NCI-H2081 treated with DMSO at 0.1 percent for 48 hours (cell line): Measurements from ENCODE around the gene KCNMB2.

Experiments
- DNase-seq: peaks from one replicate; lab custom pipeline; 2025; lab: John Stamatoyannopoulos, UW

KCNMB2 gene

DNA sequence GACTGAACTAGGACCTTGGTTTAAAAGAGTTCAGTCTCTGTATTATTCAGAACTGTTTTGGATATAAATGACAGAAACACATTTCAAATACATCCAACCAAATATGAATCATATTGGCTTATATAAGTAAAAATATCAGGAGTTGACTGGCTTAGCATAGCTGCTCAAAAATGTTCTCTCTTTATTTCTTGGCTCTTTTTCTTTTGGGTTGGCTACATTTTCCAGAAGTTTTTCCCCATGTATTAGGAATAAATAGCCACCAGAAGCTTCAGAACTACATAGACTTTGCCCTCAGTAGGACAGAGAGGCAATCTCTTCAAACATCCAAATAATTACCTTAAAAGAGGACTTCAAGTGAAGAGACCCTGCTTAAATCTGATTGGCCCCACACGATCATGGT lies 32.7 kb downstream of the KCNMB2 start:
- no peak for DNase-seq

DNA sequence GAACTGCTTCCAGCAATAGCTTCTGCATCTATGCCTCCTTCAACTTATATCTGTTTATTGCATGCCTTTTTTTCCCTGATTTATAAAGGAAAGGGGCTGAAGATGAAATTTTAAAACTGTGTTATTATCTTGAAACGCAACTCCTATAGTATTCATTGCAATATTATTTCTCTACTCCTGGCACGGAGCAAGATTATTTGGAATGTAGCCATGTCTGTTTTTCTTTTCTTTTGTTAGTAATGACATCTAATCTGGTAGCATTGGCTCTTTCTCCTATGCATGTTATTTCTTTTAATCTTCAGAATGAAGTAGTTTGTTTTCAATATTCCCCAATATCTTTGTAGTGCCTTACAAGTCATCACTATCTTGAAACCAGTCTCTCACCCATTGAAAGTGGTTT lies 33.6 kb downstream of the KCNMB2 start:
- DNase-seq, result no peak

DNA sequence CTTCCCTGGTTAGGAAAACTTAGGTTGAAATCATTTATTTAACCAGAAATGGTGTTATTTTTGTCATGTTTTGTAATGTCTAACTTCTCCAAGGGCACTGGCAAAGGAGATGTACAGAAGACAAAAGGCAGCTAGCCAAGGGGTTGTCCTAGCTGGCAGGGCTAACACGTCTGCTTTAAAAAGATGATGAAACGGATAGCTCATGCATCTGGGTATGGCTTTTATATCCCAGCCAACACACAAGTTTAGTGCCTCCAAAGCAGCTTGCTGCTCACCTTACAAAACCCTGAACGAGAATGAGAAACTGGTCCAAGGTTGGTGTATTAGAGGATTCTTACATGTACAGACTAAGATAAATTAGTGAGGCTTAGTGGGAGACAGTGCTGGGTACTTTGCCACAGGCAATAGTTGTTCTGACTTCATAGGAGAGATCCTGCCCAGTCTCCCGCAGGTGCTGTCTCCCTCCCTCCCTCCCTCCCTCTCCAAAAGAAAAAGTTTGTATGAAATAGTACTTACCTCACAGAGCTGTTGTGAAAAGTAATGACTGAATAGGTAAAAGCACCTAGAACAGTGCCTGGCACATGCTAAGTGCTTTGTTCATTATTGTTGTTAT lies 47.8 kb downstream of the KCNMB2 start:
- DNase-seq, result peak; percentile 88

DNA sequence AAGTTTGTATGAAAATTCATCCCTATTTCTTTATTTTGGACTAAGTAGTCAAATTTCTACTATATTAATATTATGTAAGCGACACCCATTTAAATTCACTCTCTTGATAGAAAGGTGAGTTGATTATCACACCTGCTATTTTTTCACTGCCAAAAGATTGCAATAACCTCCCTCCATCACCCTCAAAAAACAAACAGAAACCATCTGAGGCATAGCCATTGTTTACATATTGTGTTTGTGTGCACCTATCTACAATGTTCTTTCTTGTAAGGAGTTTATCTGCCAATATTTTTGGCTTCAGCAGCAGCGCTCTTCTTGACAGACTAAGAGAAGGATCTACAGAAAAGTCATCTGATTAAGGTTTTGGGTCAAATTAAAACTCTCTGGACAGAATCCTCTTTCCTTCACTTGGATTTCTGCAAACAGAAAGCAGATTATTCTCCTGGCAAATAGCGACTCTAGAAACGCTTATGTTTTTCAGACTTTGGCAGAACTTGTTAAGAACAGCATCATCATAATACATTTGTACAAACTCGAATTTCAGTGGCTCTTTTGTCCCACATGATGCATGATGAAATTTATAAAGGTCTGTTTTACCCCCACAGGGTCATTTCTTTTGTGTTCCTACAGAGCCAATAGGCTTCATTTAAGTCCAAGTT lies 48.6 kb downstream of the KCNMB2 start:
- DNase-seq, result peak; percentile 73

DNA sequence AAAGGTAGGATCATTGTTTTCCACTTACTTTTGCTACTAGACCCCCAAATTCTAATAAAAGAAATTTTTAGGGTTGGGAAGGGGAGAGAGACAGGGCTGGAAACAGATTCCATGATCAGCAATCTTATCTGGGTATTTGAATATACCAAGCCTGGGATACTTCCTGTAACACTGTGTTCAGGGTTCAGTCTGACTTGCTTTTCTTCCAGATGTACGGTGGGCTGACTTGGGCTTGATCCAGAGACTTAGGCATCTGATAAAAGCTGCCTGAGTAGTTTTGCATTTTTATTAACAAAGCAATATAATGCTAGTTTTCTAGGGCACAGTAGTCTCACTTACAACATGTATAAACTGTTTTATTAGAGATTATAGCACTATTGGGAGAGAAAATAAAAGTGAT lies 49.2 kb downstream of the KCNMB2 start:
- DNase-seq, result no peak

DNA sequence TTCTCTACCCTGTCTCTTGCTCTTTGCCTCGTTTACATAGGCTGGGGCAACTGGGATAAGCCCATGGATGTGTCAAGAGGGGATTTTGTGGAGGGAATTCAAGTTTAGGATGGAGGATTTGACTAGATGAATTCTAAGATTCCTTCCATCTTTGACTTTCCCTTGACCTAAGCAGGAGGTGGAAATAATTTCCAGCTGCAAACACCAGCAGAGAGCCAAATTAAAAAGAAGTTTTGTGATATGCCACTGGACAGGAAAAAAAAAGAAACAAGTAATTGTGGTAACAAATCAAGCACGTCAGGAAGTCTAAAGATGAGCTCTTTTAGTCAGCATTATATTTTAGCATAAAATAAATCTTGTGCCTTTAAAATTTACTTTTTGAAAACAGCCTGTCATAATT lies 49.8 kb downstream of the KCNMB2 start:
- no peak for DNase-seq

DNA sequence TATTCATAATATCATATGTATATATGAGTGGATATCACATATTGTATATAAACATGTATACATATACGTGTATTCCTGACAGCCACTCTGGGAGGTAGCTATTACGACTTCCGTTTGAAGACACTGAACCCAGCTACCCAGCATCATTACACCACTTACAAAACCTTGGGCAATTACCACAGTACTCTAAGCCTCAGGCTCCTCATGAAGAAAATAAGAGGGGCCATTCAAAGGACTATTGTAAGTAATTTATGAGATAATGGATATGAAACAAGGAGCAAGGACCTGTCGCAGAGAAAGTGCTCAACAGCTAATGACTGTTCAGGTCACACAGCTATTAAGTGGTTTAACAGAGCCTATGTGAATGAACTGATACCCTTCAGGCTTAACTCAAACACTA lies 52.4 kb downstream of the KCNMB2 start:
- DNase-seq, result peak; percentile 88

DNA sequence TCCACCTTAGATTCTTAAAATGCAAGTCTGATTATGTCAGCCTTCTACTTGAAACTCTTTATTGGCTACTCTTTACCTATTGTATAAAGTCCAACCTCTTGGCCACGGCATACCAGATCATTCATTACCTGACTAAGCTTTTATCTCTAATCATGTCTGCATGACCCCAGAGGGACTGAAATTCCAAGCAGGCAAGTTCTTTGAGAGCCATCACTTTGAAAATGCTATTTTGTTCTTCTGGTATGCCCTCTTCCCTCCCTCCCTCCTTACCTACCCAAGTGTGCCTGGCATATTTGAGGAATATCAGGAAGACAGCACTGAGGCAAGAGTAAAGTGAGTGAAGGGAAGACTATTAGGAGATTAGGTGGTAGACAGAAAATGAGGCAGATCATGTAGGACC lies 57.5 kb downstream of the KCNMB2 start:
- no peak for DNase-seq

DNA sequence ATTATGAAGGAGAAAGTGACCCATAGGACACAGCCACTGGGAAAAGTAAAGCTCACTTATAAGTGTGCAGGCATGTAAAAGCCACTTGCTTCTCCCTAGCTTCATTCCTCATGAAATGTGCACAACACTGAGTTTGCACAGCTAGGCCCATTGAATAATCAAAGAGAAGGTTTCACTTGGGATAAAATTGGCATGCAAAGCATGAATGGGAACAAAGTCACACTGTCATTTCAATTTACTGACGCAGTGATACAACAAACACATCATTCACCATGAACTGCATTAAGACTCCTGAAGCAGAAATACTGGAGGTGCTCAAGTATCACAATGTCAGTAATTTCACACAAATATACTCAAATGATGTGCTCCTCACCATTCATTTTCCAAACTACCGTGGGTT lies 61.1 kb downstream of the KCNMB2 start:
- DNase-seq, result no peak

DNA sequence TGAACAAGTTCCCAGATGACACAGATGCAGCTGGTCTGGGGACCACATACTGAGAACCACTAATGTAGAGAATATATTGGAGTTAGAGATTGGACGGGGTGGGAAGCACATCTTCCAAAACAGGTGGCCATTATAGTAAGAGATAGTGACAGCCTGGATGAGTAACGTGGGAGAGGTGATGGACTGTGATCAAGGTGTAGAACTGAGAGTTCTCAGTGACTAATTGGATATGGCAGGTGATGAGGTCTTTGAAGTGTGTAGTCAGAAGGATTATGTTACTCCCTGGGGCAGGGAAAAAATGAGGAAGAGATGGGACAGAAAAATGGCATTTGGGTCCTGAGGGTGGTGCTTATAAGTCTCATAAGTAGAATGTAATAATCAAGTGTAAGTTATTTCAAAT lies 66.6 kb downstream of the KCNMB2 start:
- peak; percentile 63 for DNase-seq

DNA sequence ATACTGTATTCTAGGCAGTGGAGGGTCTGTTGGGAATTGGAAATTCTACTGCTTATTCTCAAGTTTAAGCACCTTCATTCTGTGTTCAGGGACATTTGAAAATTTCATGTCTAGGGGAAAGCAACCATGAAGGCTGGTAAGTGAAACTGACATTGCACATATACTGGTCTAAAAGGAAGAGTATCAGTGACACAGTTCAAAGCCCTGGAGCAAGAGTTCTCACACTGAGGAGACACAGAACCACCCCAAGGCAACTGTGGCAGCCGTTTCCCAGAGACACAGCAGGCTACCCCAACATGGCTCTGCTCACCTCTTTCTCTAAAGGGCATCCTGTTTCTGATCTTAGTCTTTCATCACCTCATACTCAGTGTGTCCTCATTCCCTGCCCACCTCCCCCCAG lies 67.5 kb downstream of the KCNMB2 start:
- no peak for DNase-seq

DNA sequence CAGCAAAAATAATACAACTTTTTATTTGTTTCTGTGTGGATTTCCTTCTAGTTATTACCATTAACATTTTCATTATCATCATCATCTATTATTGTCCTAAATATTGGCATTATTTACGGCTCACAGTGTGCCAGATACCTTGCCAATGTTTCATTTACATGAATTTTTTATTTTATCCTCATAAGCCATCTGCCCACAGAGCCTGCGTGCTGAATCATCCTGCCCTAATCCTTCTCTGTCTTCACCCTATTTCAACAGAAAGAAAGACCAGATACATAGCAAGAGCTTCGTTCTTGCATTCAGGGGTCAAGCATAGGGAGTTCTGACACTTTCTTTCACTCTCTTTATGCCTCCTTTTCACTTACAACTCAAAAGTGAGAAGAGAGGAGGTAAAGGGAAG lies 82.0 kb downstream of the KCNMB2 start:
- DNase-seq, result no peak

DNA sequence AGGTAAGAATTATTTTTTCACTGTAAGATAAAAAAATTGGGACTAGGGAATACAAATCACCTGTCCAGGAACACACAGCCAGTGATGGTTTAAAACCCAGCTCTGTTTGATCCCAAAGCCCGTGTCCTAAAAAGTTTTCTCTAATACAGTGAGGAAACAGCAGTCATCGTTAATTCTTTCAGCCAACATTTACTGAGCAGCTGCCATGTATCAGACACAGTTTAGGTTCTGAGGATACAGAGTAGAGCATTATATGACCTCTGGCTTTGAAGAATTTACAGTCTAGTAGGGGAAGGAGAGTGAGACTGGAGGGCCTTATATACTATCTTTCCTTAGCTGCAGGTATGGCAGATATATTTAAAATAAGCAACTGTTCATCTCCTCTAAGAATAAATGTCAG lies 82.7 kb downstream of the KCNMB2 start:
- DNase-seq, result no peak

DNA sequence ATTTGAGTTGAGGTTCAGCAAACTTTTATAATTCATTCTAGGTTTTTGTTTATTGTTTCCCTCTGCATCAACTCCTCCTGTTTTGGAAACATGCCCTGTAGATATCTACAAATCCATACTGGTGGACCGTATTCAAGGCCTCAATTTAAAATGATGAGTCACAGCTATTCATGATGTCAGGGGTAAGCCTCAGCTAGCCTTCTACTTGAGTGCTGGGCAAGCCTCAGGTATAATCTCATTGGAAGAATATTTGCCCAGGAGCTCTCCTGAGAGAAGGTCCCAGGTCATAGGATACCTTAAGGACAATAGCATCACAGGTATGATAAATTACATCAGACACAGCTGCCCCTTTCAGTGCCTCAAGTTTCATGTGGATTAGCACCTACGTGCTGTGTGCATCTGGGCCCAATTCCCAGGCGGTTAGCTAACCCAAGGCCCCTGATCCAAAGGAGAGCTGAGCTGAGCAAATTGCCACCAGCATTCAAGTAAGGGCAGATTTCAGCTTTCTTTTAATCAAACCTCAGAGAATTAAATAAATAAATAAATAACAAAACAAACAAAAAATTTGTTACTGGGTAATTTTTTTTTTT lies 87.5 kb downstream of the KCNMB2 start:
- peak; percentile 54 for DNase-seq

DNA sequence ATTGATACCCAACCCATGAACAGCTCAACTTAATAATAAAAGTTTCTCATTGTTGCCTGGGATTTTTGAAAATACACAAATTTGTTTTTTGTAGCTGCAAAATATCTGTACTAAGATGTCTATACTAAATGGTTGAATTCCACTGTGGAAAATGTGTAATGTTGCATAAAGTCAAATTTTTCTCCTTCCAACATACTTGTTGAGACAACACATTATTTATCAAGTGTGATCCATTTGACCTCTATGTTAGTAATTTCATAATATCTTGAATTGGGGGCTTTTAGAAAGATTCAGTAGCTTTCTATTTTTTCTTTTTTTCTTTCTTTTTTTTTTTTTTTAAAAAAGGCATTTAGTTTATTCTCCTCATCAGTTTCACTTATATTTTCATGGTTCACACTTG lies 88.0 kb downstream of the KCNMB2 start:
- DNase-seq, result no peak

DNA sequence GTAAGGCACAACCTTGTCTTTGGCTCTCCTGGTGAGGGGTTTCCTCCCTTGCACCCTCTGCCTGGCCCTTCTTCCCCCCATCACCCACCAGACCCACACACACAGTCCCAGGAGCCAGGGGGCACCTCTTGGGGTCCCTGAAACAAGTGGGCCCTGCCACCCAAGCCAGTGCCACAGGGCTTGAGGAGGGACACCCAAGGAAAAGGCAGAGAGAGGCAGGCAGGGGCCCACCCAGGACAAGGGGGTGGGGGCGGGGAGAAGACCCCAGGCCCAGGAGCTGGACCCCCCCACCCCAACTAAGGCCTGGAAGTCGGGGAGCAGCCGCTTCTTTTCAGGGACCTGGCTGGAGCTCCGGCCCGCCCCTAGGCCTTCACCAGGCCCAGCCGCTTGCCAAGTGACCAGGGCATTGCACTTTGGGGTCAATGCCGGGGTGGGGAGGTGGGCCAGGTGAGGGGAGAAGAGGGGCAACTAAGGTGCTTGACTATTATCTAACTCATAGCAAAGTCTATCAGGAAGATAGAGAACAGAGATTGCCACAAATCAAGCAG lies 88.9 kb downstream of the KCNMB2 start:
- DNase-seq, result no peak

DNA sequence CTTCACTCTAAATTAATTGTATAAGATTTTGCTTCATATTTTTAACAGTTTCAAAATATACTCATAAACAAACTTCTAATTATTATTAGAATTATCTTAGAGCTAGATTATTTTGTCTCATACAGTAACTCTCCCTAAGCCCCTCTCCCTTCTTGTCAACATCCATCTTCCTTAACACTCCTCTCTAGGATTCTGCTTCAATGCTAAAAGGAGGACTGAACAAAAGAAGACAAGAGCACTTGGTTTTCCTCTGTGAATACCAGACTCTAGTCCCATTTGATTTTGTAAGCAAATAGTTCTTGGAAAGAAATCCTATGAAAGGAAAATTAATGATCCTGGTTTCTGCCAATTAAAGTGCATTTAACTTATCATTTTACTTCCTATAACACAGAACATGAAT lies 91.8 kb downstream of the KCNMB2 start:
- DNase-seq, result no peak

DNA sequence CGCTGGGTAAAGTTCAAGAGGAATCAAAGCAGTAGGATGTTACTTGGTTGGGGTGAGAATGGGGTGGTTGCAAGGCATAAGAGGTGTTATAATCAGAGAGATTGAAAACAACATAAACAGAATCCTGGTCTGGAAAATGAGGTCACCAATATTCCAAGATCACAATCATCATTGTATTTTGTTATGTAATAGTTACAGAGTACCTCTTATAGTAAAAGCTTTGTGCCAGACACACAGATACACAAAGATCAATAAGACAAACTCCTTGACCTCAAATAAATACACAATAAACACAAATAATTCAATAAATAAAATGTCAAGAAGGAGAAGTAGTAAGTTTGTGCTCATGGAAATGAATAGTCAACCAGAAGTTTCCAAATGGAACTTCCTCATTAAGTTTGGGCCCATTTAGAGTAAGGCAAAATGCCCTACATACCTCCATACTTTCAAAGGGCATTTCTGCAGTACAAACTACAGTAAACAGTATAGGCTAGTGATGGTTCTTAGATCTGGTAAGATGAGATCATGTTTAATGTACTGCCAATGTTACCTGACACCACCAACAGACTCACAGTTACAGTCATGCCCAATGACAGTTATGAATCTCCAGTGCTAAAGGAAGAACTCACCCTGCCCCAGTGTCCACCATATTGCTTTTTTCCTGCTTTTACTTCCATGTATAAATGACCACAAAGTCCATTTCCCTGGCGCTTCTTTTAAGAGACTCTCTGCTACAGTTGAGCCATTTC lies 93.4 kb downstream of the KCNMB2 start:
- no peak for DNase-seq

DNA sequence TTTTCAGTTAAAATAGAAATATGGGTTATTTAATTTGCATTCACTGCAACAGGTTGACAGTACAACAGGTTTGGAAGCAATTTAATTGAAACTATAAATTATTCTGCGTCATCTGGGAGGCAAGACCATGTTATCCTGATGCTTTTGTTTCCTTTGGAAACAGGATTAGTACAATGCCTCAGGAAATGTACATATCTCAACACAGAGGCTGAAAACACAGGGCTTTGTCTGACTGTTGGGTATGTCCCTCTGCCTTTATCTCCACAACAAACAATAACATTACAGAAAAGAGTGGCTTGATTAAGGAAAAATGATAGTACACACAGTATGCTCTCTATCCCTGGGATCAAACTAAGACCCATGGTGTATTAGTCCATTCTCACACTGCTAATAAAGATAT lies 95.7 kb downstream of the KCNMB2 start:
- DNase-seq, result no peak

DNA sequence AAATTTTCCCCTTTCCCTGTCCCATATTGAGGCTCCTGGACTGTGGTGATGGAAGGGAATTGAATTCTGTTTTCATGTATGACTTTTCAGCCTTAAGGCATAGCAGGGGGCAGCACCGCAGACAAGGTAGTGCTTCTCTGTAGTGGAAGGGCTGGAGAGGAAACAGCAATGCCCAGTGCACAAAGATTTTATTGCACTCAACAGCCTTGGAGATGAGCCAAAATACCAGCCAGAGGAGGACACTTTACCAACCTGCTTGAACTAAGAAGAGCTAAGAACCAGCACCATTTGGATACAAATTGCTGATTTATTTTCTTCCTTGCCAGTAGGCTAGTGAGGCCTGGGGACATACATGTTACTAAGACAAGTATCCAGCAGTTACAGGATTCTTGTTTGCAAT lies 98.7 kb downstream of the KCNMB2 start:
- DNase-seq, result no peak

DNA sequence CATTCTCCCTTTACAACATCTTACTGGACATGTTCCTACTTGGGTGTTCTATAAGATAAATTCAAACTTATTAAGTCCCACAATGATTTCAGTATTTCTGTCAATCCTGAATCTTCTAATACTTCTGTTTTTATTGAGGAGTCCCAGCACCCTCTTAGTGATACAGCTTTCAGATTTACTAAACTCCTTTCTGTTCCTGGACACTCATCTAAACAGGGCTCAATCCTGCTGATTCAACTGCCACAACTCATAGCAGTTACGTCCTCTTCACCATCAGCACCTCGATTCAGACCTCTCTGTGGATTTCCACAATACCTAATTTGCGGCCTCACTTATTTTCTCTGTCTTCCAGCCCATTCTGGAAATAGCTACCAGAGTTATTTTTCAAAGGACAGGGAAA lies 101.6 kb downstream of the KCNMB2 start:
- DNase-seq, result no peak

DNA sequence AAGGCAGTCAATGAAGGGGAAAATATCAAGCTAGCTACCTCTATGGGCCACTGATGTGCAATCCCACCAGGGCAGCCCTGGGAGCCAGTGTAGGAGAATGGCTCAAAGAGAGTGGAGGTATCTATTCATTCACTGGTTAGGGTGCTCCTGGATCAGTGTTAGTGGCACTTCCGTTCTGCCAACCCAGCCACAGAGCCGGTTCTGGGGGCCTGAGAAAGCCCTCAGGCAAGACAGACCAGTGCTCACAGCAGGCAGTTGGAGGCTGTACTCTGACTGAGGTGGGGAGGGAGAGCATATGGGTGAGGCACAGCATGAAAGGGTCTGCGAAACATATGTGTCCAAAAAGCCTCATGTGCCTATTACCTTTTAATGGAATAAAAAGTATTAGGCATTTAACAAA lies 109.3 kb downstream of the KCNMB2 start:
- DNase-seq, result no peak
